ENCODE data around the gene DPM1.

- TF ChIP-seq POLR2AphosphoS5 (IDR thresholded peaks at IDR 0.05; ENCODE audit: low read depth, low read length) (no peak), SIN3A (IDR thresholded peaks at IDR 0.05; ENCODE audit: low read depth) (no peak), MAX (IDR thresholded peaks at IDR 0.05) (no peak), CTCF (IDR thresholded peaks at IDR 0.05 in 2 of 3, conservative IDR thresholded peaks at IDR 0.05 in 1 of 3; ENCODE audit: borderline replicate concordance in 1 of 3, insufficient read depth in 1 of 3, low read depth in 2 of 3, low read length in 2 of 3) (no peak), EZH2phosphoT487 (IDR thresholded peaks at IDR 0.05; ENCODE audit: borderline replicate concordance) (no peak), ZBTB33 (IDR thresholded peaks at IDR 0.05; ENCODE audit: extremely low read depth, insufficient replicate concordance, low read length) (no peak), EZH2 (IDR thresholded peaks at IDR 0.05) (no peak), ATF3 (IDR thresholded peaks at IDR 0.05) (no peak), SP1 (IDR thresholded peaks at IDR 0.05; ENCODE audit: low read depth) (no peak), RAD21 (IDR thresholded peaks at IDR 0.05; ENCODE audit: low read depth) (no peak), POLR2A (IDR thresholded peaks at IDR 0.05; ENCODE audit: borderline replicate concordance, extremely low read depth, insufficient read depth, insufficient read length) (no peak)
Observed at GRCh38 chr20:50959543-50960126, 1.3 kb upstream of the DPM1 start.

All from HCT116 (cell line).